Kidney (tissue), 14 donors: Measurements from ENCODE around the gene CD19. TPM values are rescaled to one million over a fixed set of nuclear protein-coding genes. Genes with fewer than 3 reads are reported as not detected.

Experiments used
- DNase-seq, 5 donors: peaks; one replicate each; pipeline ENCODE4 v3.0.0-alpha.2; 2013 to 2020
- FAIRE-seq: peaks from 2 replicates; lab custom pipeline; 2012; peaks lifted over from hg19 to GRCh38; lab: Jason Lieb, UNC
- H3K27ac ChIP-seq, 2 donors: one replicate each; pipeline ENCODE4 v1.7.0; 2013; ENCODE audit warnings: low read depth in 2 of 2, low read length in 2 of 2, inconsistent platforms in 1 of 2
- H3K27me3 ChIP-seq: one replicate; pipeline ENCODE4 v1.7.1; 2013; ENCODE audit warnings: low read length, inconsistent platforms; ENCODE audit not compliant: control insufficient read depth, insufficient read depth
- H3K36me3 ChIP-seq, 3 donors: one replicate each; pipeline versions ENCODE4 v1.7.0 to v1.7.1; 2013; ENCODE audit warnings: low read length in 3 of 3, control low read depth in 1 of 3, inconsistent platforms in 1 of 3; ENCODE audit not compliant: insufficient read depth in 3 of 3, control insufficient read depth in 2 of 3
- H3K4me1 ChIP-seq, 3 donors: one replicate each; pipeline versions ENCODE4 v1.7.0 to v1.7.1; 2013; ENCODE audit warnings: low read length in 3 of 3, inconsistent platforms in 1 of 3, low read depth in 1 of 3; ENCODE audit not compliant: control insufficient read depth in 2 of 3, insufficient read depth in 2 of 3
- H3K4me3 ChIP-seq, 3 donors: one replicate each; pipeline versions ENCODE4 v1.7.0 to v1.8.1; 2013; ENCODE audit warnings: low read length in 3 of 3, control low read depth in 1 of 3, inconsistent platforms in 1 of 3
- H3K9ac ChIP-seq, 3 donors: one replicate each; pipeline versions ENCODE4 v1.7.0 to v1.7.1; 2013; ENCODE audit warnings: low read length in 3 of 3, control low read depth in 1 of 3, inconsistent platforms in 1 of 3
- H3K9me3 ChIP-seq, 3 donors: one replicate each; pipeline versions ENCODE4 v1.7.0 to v1.7.1; 2013; ENCODE audit warnings: low read length in 3 of 3, control low read depth in 1 of 3, inconsistent platforms in 1 of 3; ENCODE audit not compliant: control insufficient read depth in 2 of 3, insufficient read depth in 1 of 3
- CTCF ChIP-seq: IDR thresholded peaks from 3 replicates; pipeline ENCODE4 v1.5.1; 2012; ENCODE audit warnings: mild to moderate bottlenecking, moderate library complexity, borderline replicate concordance; ENCODE audit not compliant: insufficient read depth; ENCODE audit errors: extremely low read depth
- intact Hi-C: fragments of 100-400 bp; cut with DNase I; formaldehyde crosslinking; loops from one replicate; pipeline ENCODE4 v1.11.1; 2022
- polyA plus RNA-seq: library from polyadenylated mRNA; stranded (reverse); fragments of 350-450 nt; fragmentation: Illumina TruSeq; extraction: RNeasy Lipid Tissue Mini Kit (QIAGEN cat#74804); gene quantifications from one replicate; pipeline ENCODE4 v1.2.3, GENCODE V29; 2014; ENCODE audit warnings: low read depth, low replicate concordance; ENCODE audit not compliant: insufficient read depth
- total RNA-seq: library from RNA; stranded (reverse); fragmentation: NEBNext Ultra II Directional; extraction: Animal tissue kit (Norgen Biotek cat#: 25700); gene quantifications from one replicate; pipeline ENCODE4 v1.2.1, GENCODE V29; 2021
- donor health status: control.
- donor health status: control.
- donor health status: control.
- donor health status: control.
- donor health status: control.
- donor health status: DM: yes; HTN: yes; CAD: no.
- donor health status: Normal renal cell carcinoma (clear cell type).

Gene CD19
- total and polyA plus RNA-seq, 2 donors from 2014 or later: 0.47 to 2.6 TPM

GRCh38 chr16:28904828-28905227, 26.9 kb upstream of the CD19 start:
- no peak for DNase-seq
- no peak for FAIRE-seq
- no peak for TF ChIP-seq CTCF
- Histone ChIP-seq H3K27me3 (no peaks in the 10 kb centered on the region), H3K9ac (no peak overlapping the region), H3K4me1 (no peaks in the 10 kb centered on the region), H3K9me3 (no peaks in the 10 kb centered on the region), H3K27ac (no peak overlapping the region), H3K4me3 (no peak overlapping the region), H3K36me3 (peaks cover 0 to 6% (median 2%) of the 10 kb centered on the region in 3 donors)
- intact Hi-C loops: no loop called here

GRCh38 chr16:28905229-28905754, 26.5 kb upstream of the CD19 start:
- no peaks in the 10 kb centered on the region for H3K9me3 ChIP-seq
- H3K27me3 ChIP-seq: no peaks in the 10 kb centered on the region
- DNase-seq (no peak), FAIRE-seq (no peak)
- H3K9ac ChIP-seq: no peak overlapping the region
- H3K4me3 ChIP-seq: no peak overlapping the region
- intact Hi-C loops: no loop called here
- no peak overlapping the region for H3K27ac ChIP-seq
- H3K36me3 ChIP-seq: peaks cover 0 to 6% (median 2%) of the 10 kb centered on the region in 3 donors
- TF ChIP-seq CTCF: no peak
- no peaks in the 10 kb centered on the region for H3K4me1 ChIP-seq

GRCh38 chr16:28905800-28906372, 25.9 kb upstream of the CD19 start:
- Histone ChIP-seq H3K36me3 (peaks cover 0 to 6% (median 2%) of the 10 kb centered on the region in 3 donors), H3K4me1 (no peaks in the 10 kb centered on the region), H3K27ac (no peak overlapping the region), H3K4me3 (no peak overlapping the region), H3K9me3 (no peaks in the 10 kb centered on the region), H3K9ac (no peak overlapping the region), H3K27me3 (no peaks in the 10 kb centered on the region)
- intact Hi-C loops: no loop called here
- no peak for FAIRE-seq
- DNase-seq: no peak
- TF ChIP-seq CTCF: no peak
